ENCODE data around the gene LNPEP.

DNA sequence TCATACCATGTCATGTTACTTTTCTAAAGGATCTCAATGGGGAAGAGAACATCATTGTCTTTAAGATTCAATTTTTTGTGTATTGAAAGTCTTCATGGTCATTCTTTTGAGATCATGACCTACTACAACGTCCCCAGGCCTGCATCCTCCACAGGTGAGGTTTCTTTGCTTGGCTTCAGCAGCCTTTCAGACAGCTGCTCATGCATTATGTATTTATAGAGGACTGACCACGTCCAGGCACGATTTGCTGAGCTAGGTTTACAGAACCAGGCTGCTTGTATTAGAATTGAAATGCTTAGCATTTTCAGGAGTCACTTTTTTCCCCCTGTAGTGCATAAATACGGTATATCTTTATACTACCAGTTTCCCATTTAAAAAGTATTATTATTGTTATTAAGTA lies 136.1 kb downstream of the LNPEP start:
- TF ChIP-seq, protein P1, sequence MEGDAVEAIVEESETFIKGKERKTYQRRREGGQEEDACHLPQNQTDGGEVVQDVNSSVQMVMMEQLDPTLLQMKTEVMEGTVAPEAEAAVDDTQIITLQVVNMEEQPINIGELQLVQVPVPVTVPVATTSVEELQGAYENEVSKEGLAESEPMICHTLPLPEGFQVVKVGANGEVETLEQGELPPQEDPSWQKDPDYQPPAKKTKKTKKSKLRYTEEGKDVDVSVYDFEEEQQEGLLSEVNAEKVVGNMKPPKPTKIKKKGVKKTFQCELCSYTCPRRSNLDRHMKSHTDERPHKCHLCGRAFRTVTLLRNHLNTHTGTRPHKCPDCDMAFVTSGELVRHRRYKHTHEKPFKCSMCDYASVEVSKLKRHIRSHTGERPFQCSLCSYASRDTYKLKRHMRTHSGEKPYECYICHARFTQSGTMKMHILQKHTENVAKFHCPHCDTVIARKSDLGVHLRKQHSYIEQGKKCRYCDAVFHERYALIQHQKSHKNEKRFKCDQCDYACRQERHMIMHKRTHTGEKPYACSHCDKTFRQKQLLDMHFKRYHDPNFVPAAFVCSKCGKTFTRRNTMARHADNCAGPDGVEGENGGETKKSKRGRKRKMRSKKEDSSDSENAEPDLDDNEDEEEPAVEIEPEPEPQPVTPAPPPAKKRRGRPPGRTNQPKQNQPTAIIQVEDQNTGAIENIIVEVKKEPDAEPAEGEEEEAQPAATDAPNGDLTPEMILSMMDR (IDR thresholded peaks at IDR 0.05) = no peak
- TF ChIP-seq POLR2A (IDR thresholded peaks at IDR 0.05) (no peak), EP300 (IDR thresholded peaks at IDR 0.05) (no peak)
